C4-2B (cell line): ENCODE data around the gene TGFA.

Source experiments
- CTCF ChIP-seq: fragments of 450-650 bp; conservative IDR thresholded peaks from 2 replicates; pipeline ENCODE4 v1.5.1; 2017; ENCODE audit warnings: mild to moderate bottlenecking
- ZFX ChIP-seq: fragments of 450-650 bp; IDR thresholded peaks from 2 replicates; pipeline ENCODE4 v1.6.1; 2017

DNA sequence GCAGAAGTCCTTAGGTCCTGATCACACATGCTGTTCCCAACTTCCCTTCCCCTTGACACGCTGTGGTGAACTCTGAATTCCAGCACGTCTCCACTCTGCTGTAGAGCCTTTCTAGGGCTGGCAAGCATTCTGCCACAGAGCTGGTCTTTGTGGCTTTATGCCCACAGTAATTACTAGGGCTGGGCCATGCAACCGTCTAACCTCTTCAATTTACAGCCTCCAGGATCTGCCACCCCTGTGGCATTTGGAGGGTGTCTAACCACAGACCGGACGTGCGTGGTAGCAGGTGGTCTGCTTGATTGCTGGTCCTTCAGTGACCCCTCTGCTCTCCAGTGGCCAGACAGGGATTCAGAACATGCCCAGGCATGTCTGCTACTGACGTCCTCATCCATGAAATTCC lies 43.1 kb upstream of the TGFA start:
- TF ChIP-seq CTCF (no peak), ZFX (no peak)
